ENCODE results near the gene H19.

- TF ChIP-seq EP300 (IDR thresholded peaks at IDR 0.05) (no peak), CTCF (IDR thresholded peaks at IDR 0.05) (no peak), POLR2A (IDR thresholded peaks at IDR 0.05) (no peak)
Observed at GRCh38 chr11:1990872-1991578, 6.6 kb downstream of the H19 start.

Measured in ovary (tissue), 3 donors.